HG03066 (cell line): ENCODE results near the gene BARX1.
"Not testable (repeated sequence)": the region's sequence is repeated elsewhere in the genome, so short reads cannot be mapped to it uniquely, and the experiment has no call there.

Experiments
- ATAC-seq: cut with Tn5 transposase; IDR thresholded peaks from one replicate; pipeline ENCODE4 v1.9.1; 2021; ENCODE audit warnings: low read depth; ENCODE audit not compliant: unreplicated experiment

The BARX1 gene

GRCh38 chr9:93952784-93953495 is 2.2 kb downstream of the BARX1 start:
- no peak for ATAC-seq

- no peak for ATAC-seq
Observed at GRCh38 chr9:93952119-93952783, 2.9 kb downstream of the BARX1 start.

- no peak for ATAC-seq
Observed at GRCh38 chr9:93951655-93952118, 3.5 kb downstream of the BARX1 start.

- no peak for ATAC-seq
Observed at GRCh38 chr9:93950619-93951601, 4.2 kb downstream of the BARX1 start.

GRCh38 chr9:93949694-93950449 is 5.3 kb downstream of the BARX1 start:
- ATAC-seq: no peak

GRCh38 chr9:93949073-93949693 is 6.0 kb downstream of the BARX1 start:
- ATAC-seq: no peak

GRCh38 chr9:93948441-93949072 is 6.6 kb downstream of the BARX1 start:
- no peak for ATAC-seq

GRCh38 chr9:93947409-93948070 is 7.6 kb downstream of the BARX1 start:
- no peak for ATAC-seq

GRCh38 chr9:93946338-93946712 is 8.8 kb downstream of the BARX1 start:
- no peak for ATAC-seq

- ATAC-seq: no peak
Observed at GRCh38 chr9:93945400-93946337, 9.5 kb downstream of the BARX1 start.

- no peak for ATAC-seq
Observed at GRCh38 chr9:93944011-93944410, 11.1 kb downstream of the BARX1 start.

GRCh38 chr9:93942161-93942560 is 13.0 kb downstream of the BARX1 start:
- no peak for ATAC-seq

- ATAC-seq: no peak
Observed at GRCh38 chr9:93941493-93941892, 13.7 kb downstream of the BARX1 start.

GRCh38 chr9:93940951-93941350 is 14.2 kb downstream of the BARX1 start:
- no peak for ATAC-seq

- ATAC-seq: not testable (repeated sequence)
Observed at GRCh38 chr9:93939589-93939988, 15.6 kb downstream of the BARX1 start.

GRCh38 chr9:93937193-93937592 is 18.0 kb downstream of the BARX1 start:
- ATAC-seq: no peak

- ATAC-seq: no peak
Observed at GRCh38 chr9:93931905-93932304, 23.2 kb downstream of the BARX1 start.

GRCh38 chr9:93930070-93930469 is 25.1 kb downstream of the BARX1 start:
- ATAC-seq: no peak
